Heart right ventricle (tissue), 16 donors: Measurements from ENCODE around the gene CIZ1. TPM values are rescaled to one million over a fixed set of nuclear protein-coding genes. Genes with fewer than 3 reads are reported as not detected.

Experiments used
- ATAC-seq, 8 donors: fragments of 200-7000 bp; cut with Tn5 transposase; one replicate each; pipeline ENCODE4 v1.9.1; 2020; ENCODE audit warnings: mild to moderate bottlenecking in 8 of 8, moderate library complexity in 8 of 8, moderate number of reproducible peaks in 1 of 8
- DNase-seq, 2 donors: peaks; one replicate each; pipeline ENCODE4 v3.0.0-alpha.2; 2020
- H3K27ac ChIP-seq, 10 donors: fragments of 200-600 bp; sonication (generic) in 2 of 10; one replicate each; pipeline versions ENCODE4 v1.5.0 to v1.8.0; 2020 to 2022; ENCODE audit warnings: mild to moderate bottlenecking in 3 of 10
- H3K27me3 ChIP-seq, 7 donors: fragments of 200-600 bp; one replicate each; pipeline ENCODE4 v1.8.0; 2021 to 2022; ENCODE audit warnings: mild to moderate bottlenecking in 2 of 7
- H3K36me3 ChIP-seq, 9 donors: fragments of 200-600 bp; sonication (generic) in 1 of 9; one replicate each; pipeline versions ENCODE4 v1.5.0 to v1.8.0; 2020 to 2022; ENCODE audit warnings: mild to moderate bottlenecking in 2 of 9
- H3K4me1 ChIP-seq, 9 donors: fragments of 200-600 bp; sonication (generic) in 1 of 9; one replicate each; pipeline versions ENCODE4 v1.5.0 to v1.8.0; 2020 to 2022; ENCODE audit warnings: mild to moderate bottlenecking in 4 of 9
- H3K4me3 ChIP-seq, 10 donors: fragments of 200-600 bp; sonication (generic) in 2 of 10; one replicate each; pipeline versions ENCODE4 v1.5.0 to v1.8.0; 2020 to 2022; ENCODE audit warnings: mild to moderate bottlenecking in 7 of 10, moderate library complexity in 2 of 10
- H3K9me3 ChIP-seq, 11 donors: fragments of 200-600 bp in 10 of 11; sonication (generic) in 2 of 11; one replicate each; pipeline versions ENCODE4 v1.5.0 to v1.8.0; 2013 to 2022; ENCODE audit warnings: mild to moderate bottlenecking in 2 of 11, control low read depth in 1 of 11, moderate library complexity in 1 of 11
- WGBS, 2 donors: extraction: QIAGEN DNeasy Blood & Tissue Kit; methylation state at CpG; one replicate each; pipeline ENCODE4 v1.1.7; 2013; ENCODE audit warnings: inconsistent platforms in 1 of 2; 5-methylcytosine and 5-hydroxymethylcytosine counted together
- intact Hi-C, 10 donors: fragments of 100-400 bp; cut with DNase I; formaldehyde crosslinking; loops; one replicate each; pipeline versions ENCODE4 v1.11.1 to v1.14.2; 2022
- long read RNA-seq, 3 donors: library from polyadenylated mRNA; unstranded; transcript quantifications; one replicate each; pipeline ENCODE4 v2.0.0, GENCODE V29; 2020 to 2021
- polyA plus RNA-seq, 2 donors: library from polyadenylated mRNA; stranded (reverse); fragments of 200-250 nt; gene quantifications; one replicate each; pipeline ENCODE4 v1.2.3, GENCODE V29; 2013
- total RNA-seq, 10 donors: library from RNA; stranded (reverse); fragmentation: NEBNext Ultra II Directional in 3 of 10; extraction: Animal tissue kit (Norgen Biotek cat#: 25700) in 3 of 10; gene quantifications; one replicate each; pipeline versions ENCODE4 v1.2.1 to v1.2.4, GENCODE V29; 2021 to 2023
- TF ChIP-seq, protein P1 (sequence below), 9 donors: fragments of 200-600 bp; sonication (generic) in 2 of 9; IDR thresholded peaks; one replicate each; pipeline versions ENCODE4 v1.5.0 to v1.8.0; 2021 to 2022; ENCODE audit warnings: antibody characterized with exemption in 9 of 9, mild to moderate bottlenecking in 5 of 9, moderate library complexity in 1 of 9
- donor health status: Arrhythmogenic right ventricular cardiomyopathy.
- donor health status: ischemic (EF 13 %, LVEDD 7.1; RV severe dilation, severe dysfunction).
- donor health status: healthy with polysubstance abuse.
- donor health status: DM: no; HTN: yes; CAD: no.
- donor health status: DM: no; HTN: no; CAD: no.
- donor health status: ischemic (EF 25% LVEDD 6.9; RV normal size, moderate dysfunction).
- donor health status: ischemic (EF 25% LVEDD 5.7; RV mildly dilated, moderate dysfunction).
- donor health status: healthy.
- donor health status: DM: yes; HTN: yes; CAD: no.
- donor health status: Ischemic cardiomyopathy.
- donor health status: ischemic (EF 35%, LVEDD 5.7; RV mildly dilated, moderate dysfunction).
- donor health status: nonischemic (EF 11% LVEDD 7.7; RV severe dilation, severe dysfunction).
- donor health status: DM: yes; HTN: yes; CAD: no.
- donor health status: PGD.
- donor health status: ischemic (EF 29% LVEDD 5.4; RV normal size, mild dysfunction).
- donor health status: nonischemic (EF 23%, LVEDD 6.1; RV moderate dilation, normal function).

Gene CIZ1
- total RNA-seq (10 to 100 TPM; 63.0 to 96.0 (median 76.7) TPM), polyA plus RNA-seq (10 to 100 TPM; 39.7 to 70.2 TPM)
- long read RNA-seq, donor 1, transcript CIZ1-204 (17 exons, 2,984 nt), result major isoform, 13 of 78 reads
- long read RNA-seq, donor 1, partial matches to known transcripts, result 36 of 78 reads
- long read RNA-seq, donor 1, other reads (novel, unspliced or antisense), result 28 of 78 reads
- long read RNA-seq, donor 2, transcript CIZ1-204 (17 exons, 2,984 nt), result major isoform, 11 of 79 reads
- long read RNA-seq, donor 2, partial matches to known transcripts, result 43 of 79 reads
- long read RNA-seq, donor 2, other reads (novel, unspliced or antisense), result 25 of 79 reads
- long read RNA-seq, donor 3, partial matches to known transcripts, result 34 of 64 reads
- long read RNA-seq, donor 3, other reads (novel, unspliced or antisense), result 26 of 64 reads

DNA sequence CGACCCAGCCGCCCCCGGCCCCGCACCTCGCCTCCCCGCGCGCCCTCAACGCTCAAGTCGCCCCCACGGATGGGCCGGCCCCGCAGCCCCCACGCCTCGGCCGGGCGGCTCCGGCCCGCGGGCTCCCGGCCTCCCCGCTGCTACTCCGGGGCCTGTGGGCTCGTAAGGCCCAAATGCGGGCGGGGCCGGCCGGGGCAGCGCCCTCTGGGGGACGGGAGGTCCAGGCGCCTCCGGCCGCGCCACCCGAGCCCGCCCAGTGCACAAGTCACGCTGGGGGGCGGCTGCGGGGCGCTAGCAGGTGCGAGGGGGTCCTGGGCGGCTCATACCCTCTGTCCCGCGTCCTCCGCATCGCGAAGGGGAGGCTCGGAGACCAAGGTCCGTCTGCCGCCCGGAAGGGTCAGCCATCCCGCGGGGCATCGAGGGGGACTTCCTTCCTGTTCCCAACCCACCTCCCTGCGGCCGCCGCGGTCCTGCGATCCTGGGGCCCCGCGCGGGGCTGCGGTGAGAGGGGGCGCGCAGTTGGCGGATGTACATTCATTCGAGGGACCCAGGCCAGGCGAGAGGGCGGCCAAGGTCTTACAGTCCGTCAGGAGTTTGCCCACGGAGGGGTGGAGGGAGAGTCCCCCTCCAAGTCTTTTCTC, at the start of gene CIZ1:
Gene CIZ1 (minus strand): TSS at position 167 of the 641 bp plus-strand sequence. CDS start 715 bp downstream, outside the sequence.
- WGBS, 2 donors, result 0 to 1% methylated on average over 66 to 71 of the region's 71 CpGs

GRCh38 chr9:128233817-128234406, 42.5 kb upstream of the CIZ1 start:
- H3K27me3 ChIP-seq, result no peaks in the 10 kb centered on the region
- peak in 1 of 8 donors; percentile 12 for ATAC-seq
- H3K36me3 ChIP-seq, result no peaks in the 10 kb centered on the region
- intact Hi-C loops, result no loop called here
- H3K27ac ChIP-seq, result no peak overlapping the region
- WGBS, 2 donors, result 86% methylated on average over 27 to 28 of the region's 28 CpGs
- TF ChIP-seq, protein P1, sequence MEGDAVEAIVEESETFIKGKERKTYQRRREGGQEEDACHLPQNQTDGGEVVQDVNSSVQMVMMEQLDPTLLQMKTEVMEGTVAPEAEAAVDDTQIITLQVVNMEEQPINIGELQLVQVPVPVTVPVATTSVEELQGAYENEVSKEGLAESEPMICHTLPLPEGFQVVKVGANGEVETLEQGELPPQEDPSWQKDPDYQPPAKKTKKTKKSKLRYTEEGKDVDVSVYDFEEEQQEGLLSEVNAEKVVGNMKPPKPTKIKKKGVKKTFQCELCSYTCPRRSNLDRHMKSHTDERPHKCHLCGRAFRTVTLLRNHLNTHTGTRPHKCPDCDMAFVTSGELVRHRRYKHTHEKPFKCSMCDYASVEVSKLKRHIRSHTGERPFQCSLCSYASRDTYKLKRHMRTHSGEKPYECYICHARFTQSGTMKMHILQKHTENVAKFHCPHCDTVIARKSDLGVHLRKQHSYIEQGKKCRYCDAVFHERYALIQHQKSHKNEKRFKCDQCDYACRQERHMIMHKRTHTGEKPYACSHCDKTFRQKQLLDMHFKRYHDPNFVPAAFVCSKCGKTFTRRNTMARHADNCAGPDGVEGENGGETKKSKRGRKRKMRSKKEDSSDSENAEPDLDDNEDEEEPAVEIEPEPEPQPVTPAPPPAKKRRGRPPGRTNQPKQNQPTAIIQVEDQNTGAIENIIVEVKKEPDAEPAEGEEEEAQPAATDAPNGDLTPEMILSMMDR (IDR thresholded peaks at IDR 0.05), result no peak
- no peaks in the 10 kb centered on the region for H3K9me3 ChIP-seq
- H3K4me3 ChIP-seq, result no peak overlapping the region
- H3K4me1 ChIP-seq, result no peaks in the 10 kb centered on the region
- DNase-seq, result no peak

More for the DNA sequence above, at the start of gene CIZ1:
- TF ChIP-seq, protein P1 (IDR thresholded peaks at IDR 0.05), result peak; percentile 67 to 93 (median 82)
- Histone ChIP-seq H3K9me3 (no peaks in the 10 kb centered on the region), H3K36me3 (peaks cover 0 to 38% (median 11%) of the 10 kb centered on the region in 9 donors), H3K27ac (peak within 1 kb of the TSS; percentile 74 to 94 (median 88)), H3K27me3 (no peaks in the 10 kb centered on the region), H3K4me1 (peaks cover 10 to 32% (median 21%) of the 10 kb centered on the region in 9 donors), H3K4me3 (peak within 1 kb of the TSS; percentile 48 to 97 (median 88))
- DNase-seq, result peak; percentile 73 to 83
- intact Hi-C loops, result loop anchor here in 4 of 10 donors (10.0 kb wide), 2 partner anchors 133 to 153 kb away; partner anchors contain the start of genes SLC27A4 (in 3 of the 4), COQ4 (in 1 of the 4) and TRUB2 (in 1 of the 4)
- ATAC-seq, result peak; percentile 86 to 94 (median 92)

- no peak for DNase-seq
- ATAC-seq, result peak in 4 of 8 donors; percentile 18 to 40 (median 26)
- no peaks in the 10 kb centered on the region for H3K9me3 ChIP-seq
- TF ChIP-seq, protein P1 (IDR thresholded peaks at IDR 0.05), result no peak
- no peak overlapping the region for H3K4me3 ChIP-seq
- no peaks in the 10 kb centered on the region for H3K4me1 ChIP-seq
- intact Hi-C loops, result no loop called here
- H3K27me3 ChIP-seq, result no peaks in the 10 kb centered on the region
- no peaks in the 10 kb centered on the region for H3K36me3 ChIP-seq
- WGBS, 2 donors, result 86 to 87% methylated on average over 22 of the region's 22 CpGs
- peak overlapping the region in 3 of 10 donors; percentile 31 to 50 (median 44) for H3K27ac ChIP-seq
These were observed 41.4 kb upstream of the CIZ1 start for GRCh38 chr9:128232528-128233428.
